Right renal cortex interstitium (tissue), 3 donors: ENCODE data around the gene SLC28A1. TPM values are rescaled to one million over a fixed set of nuclear protein-coding genes. Genes with fewer than 3 reads are reported as not detected.

Experiments used
- DNase-seq, 3 donors: peaks; one replicate each; pipeline ENCODE4 v3.0.0-alpha.2; 2013; ENCODE audit warnings: low read depth in 3 of 3, low spot score in 2 of 3
- polyA plus RNA-seq, 3 donors: library from polyadenylated mRNA; unstranded; fragments of 120-200 nt; gene quantifications; one replicate each; pipeline ENCODE4 v1.2.1, GENCODE V29; 2013; ENCODE audit not compliant: insufficient read length in 3 of 3

Gene SLC28A1
- polyA plus RNA-seq, 3 donors = 4.7 to 7.4 (median 5.3) TPM

- no peak for DNase-seq
These were observed 104.6 kb downstream of the SLC28A1 start for GRCh38 chr15:84988909-84989644.

DNA sequence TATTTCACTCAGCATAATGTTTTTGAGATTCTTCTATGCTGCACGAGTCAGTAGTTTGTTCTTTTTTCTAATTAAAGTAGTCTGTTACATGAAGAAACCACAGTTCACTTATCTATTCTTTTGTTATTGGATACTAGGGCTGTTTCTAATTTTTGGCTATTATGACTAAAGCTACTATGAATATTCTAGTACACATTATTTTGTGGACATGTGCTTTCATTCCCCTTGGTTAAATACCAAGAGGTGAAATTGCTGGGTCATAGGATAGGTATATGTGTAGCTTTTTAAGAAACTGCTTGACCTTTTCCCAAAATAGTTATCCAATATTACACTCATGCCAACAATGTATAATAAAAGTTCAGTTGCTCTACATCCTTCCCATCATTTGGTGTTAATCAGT is 106.0 kb downstream of the SLC28A1 start:
- DNase-seq = no peak

DNA sequence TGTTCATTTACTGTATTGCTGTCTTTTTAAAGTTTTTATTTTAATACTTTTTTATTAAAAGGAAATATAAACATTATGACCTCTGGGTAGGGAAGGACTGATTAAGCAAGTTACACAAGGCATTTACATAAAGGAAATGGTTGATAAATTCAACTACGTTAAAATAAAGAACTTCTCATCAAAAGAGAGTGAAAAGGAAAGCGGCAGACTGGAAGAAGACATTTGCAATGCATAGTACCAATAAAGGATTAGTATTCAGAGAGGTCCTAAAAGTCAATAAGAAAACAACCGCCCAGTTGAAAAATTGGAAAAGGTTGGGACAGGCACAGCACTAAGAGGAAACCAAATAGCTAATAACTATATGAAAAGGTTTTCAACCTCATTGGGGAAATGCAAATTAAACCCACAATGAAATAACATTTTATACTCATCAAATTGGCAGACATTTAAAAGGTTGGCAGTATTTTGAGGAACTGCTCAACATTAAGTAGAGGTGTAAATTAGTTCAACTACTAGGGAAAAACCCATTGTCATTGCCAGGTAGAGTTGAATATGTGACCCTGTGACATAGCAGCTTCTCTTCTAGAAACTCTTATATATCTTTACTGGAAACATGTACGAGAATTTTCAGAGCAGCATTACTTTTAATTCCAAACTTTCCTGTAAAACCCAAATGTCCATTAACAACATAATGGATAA is 106.7 kb downstream of the SLC28A1 start:
- DNase-seq = no peak

DNA sequence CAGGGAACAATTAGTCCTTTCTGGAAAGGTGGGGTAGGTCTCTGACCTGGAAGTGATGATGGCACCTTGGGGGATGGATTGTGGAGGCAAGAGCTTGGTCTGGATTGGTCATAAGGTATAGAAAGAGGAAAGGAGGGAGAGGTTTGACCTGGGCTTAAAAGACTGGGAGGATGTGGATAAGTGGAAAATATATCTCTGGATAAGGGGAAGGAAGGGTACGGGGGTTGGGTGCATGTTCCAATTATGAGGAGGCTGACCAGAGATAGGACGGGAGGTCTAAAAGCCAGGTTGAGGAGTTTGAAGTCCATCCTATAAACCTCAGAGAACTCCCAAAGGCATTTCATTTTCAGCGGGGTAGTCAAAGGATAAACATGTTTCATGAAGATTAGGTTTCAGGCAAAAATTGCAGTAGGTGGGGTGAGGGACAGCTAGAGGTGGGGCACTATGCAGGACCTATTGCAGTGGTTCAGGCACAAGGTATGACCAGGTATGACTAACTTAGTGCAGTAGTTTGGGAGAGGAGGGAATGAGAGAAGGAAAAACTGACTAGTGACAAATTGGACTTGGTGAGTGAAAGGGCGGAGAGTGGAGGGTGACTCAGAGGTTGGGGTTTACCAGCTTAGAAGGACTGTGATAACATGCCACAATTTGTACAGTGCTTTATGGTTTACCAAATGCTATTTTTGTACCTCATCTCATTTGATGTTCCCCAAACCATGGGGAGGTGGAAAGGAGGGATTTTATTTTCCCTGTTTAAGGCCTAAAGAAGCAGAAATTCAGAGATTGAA is 107.9 kb downstream of the SLC28A1 start:
- DNase-seq = no peak

Other genes with a start within 250 kb of the SLC28A1 start
- gene WDR73, start 230.4 kb upstream of the SLC28A1 start, polyA plus RNA-seq = 10 to 100 TPM; 35.4 to 40.1 (median 37.4) TPM
- 1 to 10 TPM; 4.0 to 5.8 (median 4.3) TPM for gene NMB, start 226.5 kb upstream of the SLC28A1 start, polyA plus RNA-seq
- 100 to 1,000 TPM; 292 to 327 (median 312) TPM for gene SEC11A, start 168.5 kb upstream of the SLC28A1 start, polyA plus RNA-seq
- 10 to 100 TPM; 26.8 to 28.4 (median 27.8) TPM for gene ZNF592, start 136.1 kb upstream of the SLC28A1 start, polyA plus RNA-seq
- 10 to 100 TPM; 12.5 to 15.9 (median 13.5) TPM for gene ALPK3, start 67.3 kb upstream of the SLC28A1 start, polyA plus RNA-seq
- gene PDE8A, start 97.2 kb downstream of the SLC28A1 start, polyA plus RNA-seq = 10 to 100 TPM; 34.5 to 40.6 (median 40.4) TPM